Heart right ventricle (tissue), 16 donors: ENCODE measurements around the gene NUDT1. TPM values are rescaled to one million over a fixed set of nuclear protein-coding genes. Genes with fewer than 3 reads are reported as not detected.
A peak's percentile ranks its signal among the peaks of the same experiment; 100 is the strongest.

Experiments
- ATAC-seq, 8 donors: fragments of 200-7000 bp; cut with Tn5 transposase; one replicate each; pipeline ENCODE4 v1.9.1; 2020; ENCODE audit warnings: mild to moderate bottlenecking in 8 of 8, moderate library complexity in 8 of 8, moderate number of reproducible peaks in 1 of 8
- DNase-seq, 2 donors: peaks; one replicate each; pipeline ENCODE4 v3.0.0-alpha.2; 2020
- H3K27ac ChIP-seq, 10 donors: fragments of 200-600 bp; sonication (generic) in 2 of 10; one replicate each; pipeline versions ENCODE4 v1.5.0 to v1.8.0; 2020 to 2022; ENCODE audit warnings: mild to moderate bottlenecking in 3 of 10
- H3K27me3 ChIP-seq, 7 donors: fragments of 200-600 bp; one replicate each; pipeline ENCODE4 v1.8.0; 2021 to 2022; ENCODE audit warnings: mild to moderate bottlenecking in 2 of 7
- H3K36me3 ChIP-seq, 9 donors: fragments of 200-600 bp; sonication (generic) in 1 of 9; one replicate each; pipeline versions ENCODE4 v1.5.0 to v1.8.0; 2020 to 2022; ENCODE audit warnings: mild to moderate bottlenecking in 2 of 9
- H3K4me1 ChIP-seq, 9 donors: fragments of 200-600 bp; sonication (generic) in 1 of 9; one replicate each; pipeline versions ENCODE4 v1.5.0 to v1.8.0; 2020 to 2022; ENCODE audit warnings: mild to moderate bottlenecking in 4 of 9
- H3K4me3 ChIP-seq, 10 donors: fragments of 200-600 bp; sonication (generic) in 2 of 10; one replicate each; pipeline versions ENCODE4 v1.5.0 to v1.8.0; 2020 to 2022; ENCODE audit warnings: mild to moderate bottlenecking in 7 of 10, moderate library complexity in 2 of 10
- H3K9me3 ChIP-seq, 11 donors: fragments of 200-600 bp in 10 of 11; sonication (generic) in 2 of 11; one replicate each; pipeline versions ENCODE4 v1.5.0 to v1.8.0; 2013 to 2022; ENCODE audit warnings: mild to moderate bottlenecking in 2 of 11, control low read depth in 1 of 11, moderate library complexity in 1 of 11
- WGBS, 2 donors: extraction: QIAGEN DNeasy Blood & Tissue Kit; methylation state at CpG; one replicate each; pipeline ENCODE4 v1.1.7; 2013; ENCODE audit warnings: inconsistent platforms in 1 of 2; 5-methylcytosine and 5-hydroxymethylcytosine counted together
- intact Hi-C, 10 donors: fragments of 100-400 bp; cut with DNase I; formaldehyde crosslinking; loops; one replicate each; pipeline versions ENCODE4 v1.11.1 to v1.14.2; 2022
- polyA plus RNA-seq, 2 donors: library from polyadenylated mRNA; stranded (reverse); fragments of 200-250 nt; gene quantifications; one replicate each; pipeline ENCODE4 v1.2.3, GENCODE V29; 2013
- total RNA-seq, 10 donors: library from RNA; stranded (reverse); fragmentation: NEBNext Ultra II Directional in 3 of 10; extraction: Animal tissue kit (Norgen Biotek cat#: 25700) in 3 of 10; gene quantifications; one replicate each; pipeline versions ENCODE4 v1.2.1 to v1.2.4, GENCODE V29; 2021 to 2023
- TF ChIP-seq, protein P1 (sequence below), 9 donors: fragments of 200-600 bp; sonication (generic) in 2 of 9; IDR thresholded peaks; one replicate each; pipeline versions ENCODE4 v1.5.0 to v1.8.0; 2021 to 2022; ENCODE audit warnings: antibody characterized with exemption in 9 of 9, mild to moderate bottlenecking in 5 of 9, moderate library complexity in 1 of 9
- donor health status: Arrhythmogenic right ventricular cardiomyopathy.
- donor health status: ischemic (EF 13 %, LVEDD 7.1; RV severe dilation, severe dysfunction).
- donor health status: healthy with polysubstance abuse.
- donor health status: DM: no; HTN: yes; CAD: no.
- donor health status: DM: no; HTN: no; CAD: no.
- donor health status: ischemic (EF 25% LVEDD 6.9; RV normal size, moderate dysfunction).
- donor health status: ischemic (EF 25% LVEDD 5.7; RV mildly dilated, moderate dysfunction).
- donor health status: healthy.
- donor health status: DM: yes; HTN: yes; CAD: no.
- donor health status: Ischemic cardiomyopathy.
- donor health status: ischemic (EF 35%, LVEDD 5.7; RV mildly dilated, moderate dysfunction).
- donor health status: nonischemic (EF 11% LVEDD 7.7; RV severe dilation, severe dysfunction).
- donor health status: DM: yes; HTN: yes; CAD: no.
- donor health status: PGD.
- donor health status: ischemic (EF 29% LVEDD 5.4; RV normal size, mild dysfunction).
- donor health status: nonischemic (EF 23%, LVEDD 6.1; RV moderate dilation, normal function).

The NUDT1 gene
- total and polyA plus RNA-seq, 12 donors = 7.7 to 35.8 (median 12.8) TPM

DNA sequence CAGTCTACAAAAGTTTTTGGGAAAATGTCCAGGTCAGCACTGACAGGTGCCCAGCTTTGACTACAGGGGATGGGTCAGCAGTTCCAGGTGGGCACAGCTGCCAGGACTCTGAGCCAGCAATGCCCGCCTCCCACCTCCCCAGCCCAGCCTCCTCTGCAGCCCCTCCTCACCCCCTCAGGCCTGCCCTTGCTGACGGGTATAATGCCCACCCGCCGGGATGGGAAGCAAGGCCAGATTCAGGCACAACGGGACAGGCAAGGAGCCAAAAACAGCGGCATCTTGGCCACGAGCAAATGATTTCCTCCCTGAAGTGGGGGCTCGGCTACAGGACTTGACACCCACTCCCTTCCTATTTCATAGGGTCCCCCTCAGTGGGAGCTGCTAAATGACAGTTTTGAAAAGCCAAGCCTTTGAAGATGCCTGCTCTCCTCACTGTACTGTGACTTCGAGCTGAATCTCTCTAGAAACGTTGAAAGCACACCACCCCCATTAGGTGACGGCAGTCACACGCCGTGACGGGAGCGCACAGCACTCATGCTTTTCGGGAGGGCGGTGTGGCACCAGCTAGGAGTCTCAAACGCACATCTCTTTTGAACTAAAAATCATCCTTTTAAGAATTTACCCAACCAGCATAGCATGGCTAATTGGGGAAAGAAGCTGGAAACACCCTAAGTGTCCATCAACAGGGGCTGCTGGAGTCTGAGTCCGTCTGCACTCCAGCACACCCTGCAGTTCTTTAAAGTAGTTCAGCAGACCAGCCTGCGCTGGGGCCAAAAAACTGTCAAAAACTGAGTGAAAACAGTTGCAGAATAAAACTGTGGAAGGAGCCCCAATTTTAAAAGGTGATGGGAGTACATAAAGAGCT lies 38.9 kb upstream of the NUDT1 start:
- H3K36me3 ChIP-seq = peaks cover 0 to 43% (median 10%) of the 10 kb centered on the region in 9 donors
- H3K27me3 ChIP-seq = no peaks in the 10 kb centered on the region
- no peak for DNase-seq
- H3K4me3 ChIP-seq = no peak overlapping the region
- TF ChIP-seq, protein P1, sequence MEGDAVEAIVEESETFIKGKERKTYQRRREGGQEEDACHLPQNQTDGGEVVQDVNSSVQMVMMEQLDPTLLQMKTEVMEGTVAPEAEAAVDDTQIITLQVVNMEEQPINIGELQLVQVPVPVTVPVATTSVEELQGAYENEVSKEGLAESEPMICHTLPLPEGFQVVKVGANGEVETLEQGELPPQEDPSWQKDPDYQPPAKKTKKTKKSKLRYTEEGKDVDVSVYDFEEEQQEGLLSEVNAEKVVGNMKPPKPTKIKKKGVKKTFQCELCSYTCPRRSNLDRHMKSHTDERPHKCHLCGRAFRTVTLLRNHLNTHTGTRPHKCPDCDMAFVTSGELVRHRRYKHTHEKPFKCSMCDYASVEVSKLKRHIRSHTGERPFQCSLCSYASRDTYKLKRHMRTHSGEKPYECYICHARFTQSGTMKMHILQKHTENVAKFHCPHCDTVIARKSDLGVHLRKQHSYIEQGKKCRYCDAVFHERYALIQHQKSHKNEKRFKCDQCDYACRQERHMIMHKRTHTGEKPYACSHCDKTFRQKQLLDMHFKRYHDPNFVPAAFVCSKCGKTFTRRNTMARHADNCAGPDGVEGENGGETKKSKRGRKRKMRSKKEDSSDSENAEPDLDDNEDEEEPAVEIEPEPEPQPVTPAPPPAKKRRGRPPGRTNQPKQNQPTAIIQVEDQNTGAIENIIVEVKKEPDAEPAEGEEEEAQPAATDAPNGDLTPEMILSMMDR (IDR thresholded peaks at IDR 0.05) = peak in 2 of 9 donors; percentile 16 to 23
- ATAC-seq = peak in 3 of 8 donors; percentile 46 to 61 (median 48)
- WGBS, 2 donors = 77 to 78% methylated on average over 20 of the region's 20 CpGs
- peaks cover 0 to 15% (median 8%) of the 10 kb centered on the region in 9 donors for H3K4me1 ChIP-seq
- H3K9me3 ChIP-seq = no peaks in the 10 kb centered on the region
- H3K27ac ChIP-seq = no peak overlapping the region
- intact Hi-C loops = loop anchor here in 8 of 10 donors (5.0 to 10.0 kb wide), 8 partner anchors 98 to 618 kb away; partner anchors contain the start of gene ELFN1 (in 1 of the 8)

DNA sequence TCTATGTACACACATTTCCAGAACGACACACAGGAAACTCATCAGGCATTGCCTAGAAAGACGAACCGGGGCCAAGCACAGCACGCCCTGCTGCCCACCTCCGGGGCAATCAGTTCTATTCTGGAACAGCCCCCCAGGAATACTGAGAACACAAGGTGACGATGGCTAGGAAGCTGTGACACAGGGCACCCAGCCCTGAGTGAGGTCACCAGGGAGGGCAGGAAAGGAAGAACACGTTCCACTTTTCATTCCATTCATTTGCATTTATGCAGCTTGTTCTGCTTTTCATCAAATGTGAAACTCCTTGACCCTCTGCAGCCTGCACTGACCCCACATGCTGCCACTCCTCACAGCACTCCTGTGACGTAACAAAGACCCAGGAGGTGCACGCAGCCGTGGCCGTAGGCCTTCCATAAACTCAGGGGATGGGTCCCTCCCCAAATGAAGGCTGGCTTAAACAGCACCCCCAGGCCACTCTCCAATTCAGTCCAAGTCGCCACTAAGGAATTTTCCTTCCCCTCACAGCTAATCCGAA lies 38.2 kb upstream of the NUDT1 start:
- Histone ChIP-seq H3K36me3 (peaks cover 0 to 47% (median 10%) of the 10 kb centered on the region in 9 donors), H3K4me3 (no peak overlapping the region), H3K9me3 (no peaks in the 10 kb centered on the region), H3K4me1 (peaks cover 0 to 15% (median 8%) of the 10 kb centered on the region in 9 donors), H3K27me3 (no peaks in the 10 kb centered on the region), H3K27ac (no peak overlapping the region)
- intact Hi-C loops = loop anchor here in 8 of 10 donors (5.0 to 10.0 kb wide), 8 partner anchors 99 to 619 kb away; partner anchors contain the start of gene ELFN1 (in 1 of the 8)
- ATAC-seq = peak in 5 of 8 donors; percentile 9 to 53 (median 30)
- TF ChIP-seq, protein P1 (IDR thresholded peaks at IDR 0.05) = no peak
- WGBS, 2 donors = 43 to 48% methylated on average over 13 of the region's 13 CpGs
- no peak for DNase-seq

DNA sequence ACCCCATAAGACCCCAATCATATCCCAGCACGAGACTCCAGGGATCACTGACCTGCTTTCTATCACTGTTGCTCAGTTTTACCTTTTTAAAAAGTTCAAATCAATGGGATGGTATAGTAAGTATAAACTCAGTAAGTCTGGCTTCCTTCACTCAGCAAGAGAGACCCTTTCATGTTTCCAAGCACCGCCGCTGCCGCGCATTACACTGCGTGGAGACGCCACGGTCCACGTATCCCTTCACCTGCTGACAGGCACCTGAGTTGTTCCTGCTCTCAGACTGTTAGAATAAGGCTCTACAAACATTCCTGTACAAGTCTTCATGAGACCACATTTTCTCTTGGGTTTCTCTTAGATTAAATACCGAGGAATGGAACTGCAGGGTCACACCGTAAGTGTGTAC lies 37.6 kb upstream of the NUDT1 start:
- ATAC-seq = no peak
- intact Hi-C loops = loop anchor here in 8 of 10 donors (5.0 to 10.0 kb wide), 8 partner anchors 100 to 620 kb away; partner anchors contain the start of gene ELFN1 (in 1 of the 8)
- no peak for DNase-seq
- no peak overlapping the region for H3K27ac ChIP-seq
- peaks cover 0 to 18% (median 9%) of the 10 kb centered on the region in 9 donors for H3K4me1 ChIP-seq
- peaks cover 0 to 47% (median 10%) of the 10 kb centered on the region in 9 donors for H3K36me3 ChIP-seq
- no peak overlapping the region for H3K4me3 ChIP-seq
- H3K9me3 ChIP-seq = no peaks in the 10 kb centered on the region
- WGBS, 2 donors = 93 to 98% methylated on average over 11 of the region's 11 CpGs
- H3K27me3 ChIP-seq = no peaks in the 10 kb centered on the region
- TF ChIP-seq, protein P1 (IDR thresholded peaks at IDR 0.05) = no peak

DNA sequence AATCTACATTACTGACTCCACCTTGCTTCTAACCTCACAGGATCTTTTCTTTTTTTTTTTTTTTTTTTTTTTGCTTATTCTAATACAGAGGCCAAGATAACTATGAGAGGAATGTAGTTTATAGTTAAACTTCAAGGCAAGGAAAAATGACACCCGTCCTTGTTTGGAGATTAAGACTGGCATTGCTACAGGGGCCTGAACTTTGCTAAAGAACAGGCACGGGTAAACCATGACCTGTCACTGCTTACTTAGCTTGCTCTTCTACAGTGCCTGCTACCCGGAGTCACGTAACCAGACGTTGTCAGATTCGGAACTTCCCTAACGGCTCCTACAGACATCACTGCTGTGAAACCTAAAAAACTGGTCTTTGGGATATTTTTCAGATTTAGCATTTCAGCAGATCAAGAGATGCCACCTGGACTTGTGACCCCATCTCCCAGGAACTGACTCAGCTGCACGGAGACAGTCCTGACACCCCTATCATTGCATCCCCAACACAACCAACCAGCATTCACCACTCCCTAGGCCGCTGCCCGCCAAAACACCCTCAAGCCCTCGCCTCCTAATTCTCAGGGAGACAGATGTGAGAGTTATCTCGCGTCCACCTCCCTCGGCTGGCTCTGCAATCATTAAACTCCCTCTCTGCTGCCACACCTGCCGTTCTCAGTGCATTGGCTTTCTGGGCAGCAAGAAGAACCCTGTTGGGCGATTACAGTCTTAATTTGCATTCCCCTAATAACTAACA lies 36.8 kb upstream of the NUDT1 start:
- Histone ChIP-seq H3K9me3 (no peaks in the 10 kb centered on the region), H3K4me3 (no peak overlapping the region), H3K36me3 (peaks cover 0 to 48% (median 7%) of the 10 kb centered on the region in 9 donors), H3K27ac (no peak overlapping the region), H3K27me3 (no peaks in the 10 kb centered on the region), H3K4me1 (peaks cover 0 to 21% (median 9%) of the 10 kb centered on the region in 9 donors)
- DNase-seq (no peak), ATAC-seq (no peak)
- TF ChIP-seq, protein P1 (IDR thresholded peaks at IDR 0.05) = no peak
- intact Hi-C loops = loop anchor here in 8 of 10 donors (5.0 to 10.0 kb wide), 10 partner anchors 100 to 628 kb away; partner anchors contain the start of gene ELFN1 (in 1 of the 8)
- WGBS, 2 donors = 95 to 96% methylated on average over 16 of the region's 16 CpGs
